ENCODE data around the gene RPL36AL.

The RPL36AL gene

DNA sequence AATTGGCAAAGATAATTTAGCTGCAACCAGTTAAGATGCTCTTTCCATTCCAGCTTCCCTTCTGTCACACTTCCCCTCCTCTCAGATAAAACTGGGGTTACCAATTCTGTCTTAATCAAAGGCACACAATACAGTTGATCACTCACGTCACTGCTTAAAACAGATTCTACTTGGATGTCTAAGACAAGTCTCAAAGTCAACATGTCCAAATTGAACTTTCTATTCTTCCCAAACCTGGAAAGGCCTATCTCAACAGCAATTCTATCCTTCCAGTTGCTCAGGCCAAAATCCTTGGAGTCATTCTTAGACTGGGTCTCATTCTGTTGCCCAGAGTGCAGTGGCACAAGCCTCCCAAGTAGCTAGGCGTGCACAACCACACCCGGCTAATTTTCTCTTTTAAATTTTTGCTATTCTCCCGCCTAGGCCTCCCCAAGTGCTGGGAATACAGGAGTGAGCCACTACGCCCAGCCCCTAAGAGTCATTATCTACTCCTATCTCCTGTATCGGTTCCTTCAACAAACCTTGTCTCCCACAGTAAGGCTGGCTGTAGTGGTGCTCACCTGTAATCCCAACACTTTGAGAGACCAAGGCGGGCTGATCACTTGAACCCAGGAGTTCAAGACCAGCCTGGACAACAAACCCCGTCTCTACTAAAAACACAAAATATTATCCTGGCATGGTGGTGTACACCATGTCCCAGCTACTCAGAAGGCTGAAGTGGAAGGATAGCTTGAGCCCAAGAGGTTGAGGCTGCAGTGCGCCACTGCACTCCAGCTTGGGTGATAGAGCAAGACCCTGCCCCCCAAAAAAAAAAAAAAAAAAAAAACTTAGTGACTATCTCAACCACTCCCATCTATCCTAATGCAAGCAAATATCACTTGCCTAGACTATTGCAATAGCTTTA lies 39.0 kb downstream of the RPL36AL start:
- no peak for DNase-seq (ENCODE audit: low read depth)

GRCh38 chr14:49579841-49580240 lies 40.6 kb downstream of the RPL36AL start:
- DNase-seq (ENCODE audit: low read depth), result no peak

DNA sequence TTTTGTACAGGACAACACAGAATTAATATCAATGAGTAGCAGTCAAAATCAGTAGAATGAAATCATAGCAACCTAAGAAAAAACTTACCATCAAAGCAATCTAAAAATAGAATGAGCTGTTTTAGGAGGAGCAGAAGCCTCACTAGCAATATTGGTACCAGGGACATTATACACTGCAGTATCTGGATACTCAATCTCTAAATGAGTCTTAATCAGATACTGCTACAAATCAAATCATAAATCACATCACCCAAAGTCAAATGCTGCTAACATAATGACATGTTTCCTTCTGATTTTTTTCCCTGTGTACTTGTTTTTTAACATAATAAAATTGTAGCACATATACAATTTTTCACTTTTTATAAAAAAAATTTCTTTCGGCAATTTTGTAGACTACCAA lies 42.3 kb downstream of the RPL36AL start:
- DNase-seq (ENCODE audit: low read depth), result no peak

DNA sequence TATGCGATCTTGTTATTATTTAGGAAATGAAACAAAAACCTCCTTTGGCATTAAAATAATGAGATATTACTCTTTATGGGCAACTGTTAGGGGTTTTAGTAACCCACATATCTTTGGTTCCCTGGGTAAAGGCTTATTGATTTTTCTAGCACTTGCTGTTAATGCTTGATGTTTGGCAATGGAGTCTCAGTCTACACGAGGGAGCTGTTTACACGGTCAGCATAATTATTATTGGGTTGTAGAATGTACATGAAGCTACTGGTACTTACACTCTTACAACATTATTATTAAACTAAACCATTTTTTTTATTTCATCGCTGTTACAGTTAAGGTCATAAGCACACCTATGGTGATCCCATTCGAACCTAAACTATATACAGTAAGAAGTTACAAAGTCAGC lies 46.4 kb downstream of the RPL36AL start:
- DNase-seq (ENCODE audit: low read depth), result no peak

GRCh38 chr14:49569281-49569680 lies 51.1 kb downstream of the RPL36AL start:
- no peak for DNase-seq (ENCODE audit: low read depth)
